GM18868 (cell line): ENCODE data around the gene RIN3.

ENCODE experiments used
- ATAC-seq: cut with Tn5 transposase; IDR thresholded peaks from one replicate; pipeline ENCODE4 v1.9.1; 2021; ENCODE audit warnings: mild to moderate bottlenecking, moderate library complexity; ENCODE audit not compliant: unreplicated experiment

Gene RIN3

DNA sequence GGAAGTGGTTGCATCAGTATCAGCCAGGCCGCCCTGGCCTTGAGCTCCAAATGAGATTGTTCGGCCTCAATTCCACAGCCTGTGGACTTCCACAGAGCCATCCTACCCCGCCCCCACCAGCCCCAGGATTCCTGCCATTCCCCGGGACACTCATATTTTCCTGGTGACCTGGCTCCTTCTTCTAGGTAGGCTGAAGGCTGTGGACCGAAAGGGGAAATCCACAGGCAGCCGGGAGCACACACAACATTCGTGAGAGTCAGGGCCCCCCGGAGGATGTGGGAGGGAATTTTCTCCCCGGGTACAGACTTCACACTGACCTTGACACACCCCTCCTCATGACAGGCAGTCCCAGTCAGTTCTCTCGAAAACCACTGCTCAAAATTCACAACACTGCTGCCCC, 39.9 kb downstream of the RIN3 start:
- ATAC-seq: no peak

DNA sequence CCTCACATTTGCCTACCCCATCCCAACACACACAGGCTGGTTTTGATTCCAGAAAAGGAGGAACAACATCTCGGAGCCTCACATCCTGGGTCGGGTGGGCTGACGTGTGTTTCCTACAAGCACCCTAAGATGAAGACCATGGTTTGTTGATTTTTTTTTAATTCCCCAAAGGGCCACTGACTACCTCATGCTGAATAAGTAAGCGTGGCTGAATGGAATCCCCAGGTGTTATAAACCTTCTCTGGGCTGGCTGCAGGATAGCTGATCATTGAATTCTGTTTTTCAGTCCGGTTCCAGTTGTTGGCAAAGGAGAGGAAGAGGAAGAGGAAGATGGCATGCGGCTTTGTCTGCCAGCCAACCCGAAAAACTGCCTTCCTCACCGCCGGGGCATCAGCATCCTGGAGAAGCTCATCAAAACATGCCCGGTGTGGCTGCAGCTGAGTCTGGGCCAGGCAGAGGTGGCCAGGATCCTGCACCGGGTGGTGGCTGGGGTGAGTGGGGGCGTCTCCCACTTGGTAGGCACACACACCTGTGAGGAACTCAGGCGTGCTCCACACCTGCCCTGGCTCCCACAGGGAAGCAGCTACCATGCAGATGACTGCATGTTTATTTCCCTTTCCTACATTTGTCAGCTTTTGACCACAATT, 42.0 kb downstream of the RIN3 start:
- no peak for ATAC-seq

DNA sequence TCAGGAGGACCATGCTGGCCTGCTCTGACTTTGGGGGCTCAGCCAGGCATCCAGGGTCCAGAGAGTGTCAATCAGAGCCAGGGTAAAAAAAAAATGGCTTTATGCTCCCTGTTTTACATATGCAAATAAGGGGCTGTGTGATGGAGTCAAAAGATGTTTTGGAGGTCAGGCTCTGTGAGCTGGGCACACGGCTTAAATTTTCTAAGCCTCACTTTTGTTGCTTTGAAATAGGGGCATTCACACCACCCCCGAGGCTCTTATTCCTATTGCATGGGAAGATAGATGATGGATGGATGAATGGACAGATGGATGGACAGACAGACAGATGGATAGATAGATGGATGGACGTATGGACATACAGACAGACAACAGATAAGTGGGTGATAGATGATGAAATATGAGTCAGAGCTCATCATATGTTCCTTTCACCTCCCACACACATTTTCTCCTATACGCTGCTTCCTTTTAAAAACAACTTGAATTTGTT, 42.7 kb downstream of the RIN3 start:
- no peak for ATAC-seq

DNA sequence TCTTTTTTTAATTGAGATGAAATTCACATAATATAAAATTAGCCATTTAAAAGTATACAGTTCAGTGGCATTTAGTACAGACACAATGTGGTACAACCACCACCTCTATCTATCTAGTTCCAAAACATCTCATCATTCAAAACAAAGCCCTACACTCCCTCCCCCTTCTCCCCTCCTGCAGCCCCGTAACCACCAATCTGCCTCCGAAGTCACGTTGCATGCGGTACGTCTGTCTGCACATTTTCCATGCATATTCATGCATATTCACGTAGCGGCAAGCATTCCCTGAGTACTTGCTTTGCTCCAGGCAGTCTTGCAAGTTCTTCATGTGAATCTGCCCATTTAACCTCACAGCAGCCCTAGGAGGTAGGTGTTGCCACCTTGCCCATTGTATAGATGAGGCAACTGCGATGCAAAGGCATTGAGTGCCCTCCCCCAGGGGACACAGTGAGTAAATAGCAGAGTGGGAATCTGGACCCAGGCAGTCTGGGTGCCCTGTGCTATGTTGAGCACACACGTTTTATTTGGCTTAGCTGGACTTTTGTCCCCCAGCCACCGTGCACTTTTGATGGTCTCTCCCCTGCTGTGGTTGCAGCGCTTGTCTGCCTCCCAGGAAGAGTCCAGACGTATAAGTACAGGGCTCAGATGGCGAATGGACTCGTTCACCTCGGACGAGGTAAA, 43.4 kb downstream of the RIN3 start:
- ATAC-seq: no peak

DNA sequence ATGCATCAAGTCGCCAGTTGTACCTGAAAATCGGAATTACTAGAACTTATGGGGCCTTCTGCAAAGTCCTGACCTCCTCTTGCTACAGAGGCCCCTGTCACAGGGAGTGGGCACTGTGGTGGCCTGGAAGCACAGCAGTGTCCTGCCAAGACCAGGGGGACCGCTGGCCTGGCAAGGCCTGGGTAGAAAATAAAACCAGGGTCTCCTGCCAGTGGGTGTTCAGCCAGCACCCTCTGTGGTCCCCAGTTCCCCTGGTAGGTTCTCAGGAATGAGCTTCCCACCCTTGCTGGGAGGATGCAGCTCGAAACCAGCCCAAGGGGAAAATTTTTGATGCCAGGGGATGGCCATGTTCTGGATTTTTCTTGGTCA, 43.9 kb downstream of the RIN3 start:
- no peak for ATAC-seq

DNA sequence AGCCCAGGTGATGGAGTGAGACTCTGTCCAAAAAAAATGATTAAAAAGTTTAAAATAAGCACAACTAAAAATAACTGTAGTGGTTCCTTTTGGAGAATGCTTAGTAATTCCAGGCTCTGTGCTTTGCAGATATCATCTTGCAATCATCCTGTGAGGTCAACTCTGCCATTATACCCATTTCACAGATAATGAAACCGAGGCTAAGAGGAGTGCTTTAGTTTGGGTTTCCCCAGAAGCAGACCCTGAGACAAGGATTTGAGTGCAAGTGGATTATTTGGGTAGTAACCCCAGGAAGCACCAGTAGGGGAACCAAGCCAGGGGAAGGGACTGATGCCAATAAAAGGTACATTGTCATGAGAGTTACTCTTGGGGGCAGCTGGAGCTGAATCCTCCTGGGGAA, 44.7 kb downstream of the RIN3 start:
- ATAC-seq: no peak

DNA sequence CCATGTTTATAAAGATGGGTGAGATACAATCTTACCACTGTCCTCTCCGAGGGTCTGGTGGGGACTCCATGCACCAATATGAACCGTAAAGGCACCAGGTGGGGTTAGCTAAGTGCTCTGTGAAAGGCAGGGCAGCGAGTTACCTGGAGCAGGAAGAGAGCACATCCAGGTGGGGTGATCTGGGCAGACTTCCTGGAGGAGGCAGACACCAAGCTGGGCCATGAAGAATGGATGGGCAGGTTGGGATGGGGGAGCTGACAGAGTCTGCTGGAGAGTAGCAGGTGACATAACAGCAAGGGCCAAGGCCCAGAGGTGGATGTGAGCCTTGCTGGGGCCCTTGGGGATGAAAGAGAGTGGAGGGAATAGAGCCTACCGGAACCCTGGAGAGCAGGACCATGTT, 45.9 kb downstream of the RIN3 start:
- ATAC-seq: no peak

DNA sequence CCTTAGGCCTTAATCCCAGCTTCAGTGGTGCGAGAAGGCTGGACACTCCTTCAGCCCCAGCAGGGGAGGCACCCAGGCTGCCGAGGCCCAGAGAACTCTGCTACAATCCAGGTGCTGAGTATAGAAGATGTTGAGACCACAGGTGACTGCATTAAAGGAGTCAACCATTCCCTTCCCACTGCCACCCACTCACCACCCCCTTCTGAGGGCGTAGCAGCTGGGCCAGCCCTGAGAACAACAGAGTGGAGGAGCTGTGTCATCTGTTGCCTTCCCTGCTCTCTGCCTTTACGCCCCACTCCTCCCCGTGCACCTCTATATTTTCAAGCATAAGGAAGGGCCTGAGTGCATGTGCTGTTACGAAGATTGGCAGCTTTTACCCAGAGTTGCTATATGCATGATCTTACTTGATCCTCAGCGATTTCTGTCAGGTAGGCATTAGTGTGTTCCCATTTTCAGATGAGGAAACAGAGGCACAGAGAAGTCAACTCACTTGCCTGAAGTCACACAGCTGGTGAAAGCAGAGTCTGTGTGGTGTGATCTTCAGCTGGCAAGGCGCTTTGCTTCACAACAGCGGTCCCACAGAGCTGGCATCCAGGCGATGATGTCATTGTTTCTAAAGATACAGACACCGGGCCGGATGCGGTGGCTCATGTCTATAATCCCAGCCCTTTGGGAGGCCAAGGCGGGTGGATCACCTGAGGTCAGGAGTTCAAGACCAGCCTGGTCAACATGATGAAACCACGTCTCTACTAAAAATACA, 46.7 kb downstream of the RIN3 start:
- no peak for ATAC-seq

DNA sequence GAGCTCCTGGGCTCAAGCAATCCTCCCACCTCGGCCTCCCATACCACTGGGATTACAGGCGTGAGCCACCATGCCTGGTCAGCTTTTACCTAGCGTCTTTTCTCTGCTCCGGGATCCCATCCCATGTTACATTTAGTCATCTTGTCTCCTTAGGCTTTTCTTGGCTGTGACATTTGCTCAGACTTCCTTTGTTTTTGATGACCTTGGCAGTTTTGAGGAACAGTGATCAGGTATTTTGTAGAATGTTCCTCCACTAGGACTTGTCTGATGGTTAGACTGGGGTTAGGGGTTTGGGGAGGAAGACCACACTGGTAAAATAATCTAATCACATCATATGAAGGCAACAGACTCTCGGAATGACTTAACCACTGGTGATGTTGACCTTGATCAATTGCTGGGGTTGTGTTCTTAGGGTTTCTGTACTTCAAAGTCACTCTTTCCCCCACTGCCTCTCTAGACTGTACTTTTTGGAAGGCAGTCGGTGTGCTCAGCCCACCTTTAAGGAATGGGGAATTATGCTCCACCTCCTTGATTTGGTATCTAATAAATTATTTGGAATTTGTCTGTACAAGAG, 48.4 kb downstream of the RIN3 start:
- no peak for ATAC-seq

DNA sequence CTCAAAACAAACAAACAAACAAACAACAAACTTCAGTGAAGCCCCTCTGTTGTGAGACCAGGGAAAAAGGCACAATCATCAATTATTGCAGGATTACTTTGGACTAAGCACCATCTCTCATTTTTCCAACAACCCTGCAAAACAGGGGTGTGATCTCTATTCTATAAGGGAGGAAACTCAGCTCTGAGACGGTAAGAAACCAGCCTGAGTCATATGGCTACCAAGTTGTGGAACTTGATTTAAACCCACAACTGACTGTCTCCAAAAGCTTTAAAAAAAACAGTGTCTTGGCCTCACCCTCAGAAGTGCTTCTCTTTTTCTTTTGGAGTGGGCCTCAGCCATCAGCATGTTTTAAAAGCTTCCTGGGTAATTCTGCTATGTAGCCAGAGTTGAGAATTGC, 49.8 kb downstream of the RIN3 start:
- peak; percentile 96 for ATAC-seq

DNA sequence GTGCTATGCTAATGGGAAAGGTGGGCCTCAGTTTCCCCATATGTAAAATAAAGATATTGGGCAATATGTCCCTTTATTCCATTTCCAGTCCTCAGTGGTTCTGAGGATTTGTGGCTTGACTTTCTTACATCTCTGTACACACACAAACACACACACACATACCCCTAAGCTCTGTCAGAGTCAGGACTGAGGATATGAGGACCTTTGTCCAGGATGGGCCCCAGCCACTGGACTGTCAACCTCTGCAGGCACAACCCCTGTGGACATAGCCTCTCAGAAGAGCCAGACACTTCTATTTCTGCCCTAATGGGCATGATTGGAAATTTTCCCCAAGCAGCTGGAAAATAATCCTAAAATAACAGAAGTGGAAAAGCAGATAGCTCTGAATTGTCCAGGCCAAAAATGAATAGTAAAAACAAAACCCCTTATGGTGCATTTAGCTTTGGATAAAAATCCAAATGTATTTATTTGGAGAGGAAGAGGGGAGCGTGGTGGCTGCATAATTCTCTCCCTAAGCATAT, 50.2 kb downstream of the RIN3 start:
- no peak for ATAC-seq

DNA sequence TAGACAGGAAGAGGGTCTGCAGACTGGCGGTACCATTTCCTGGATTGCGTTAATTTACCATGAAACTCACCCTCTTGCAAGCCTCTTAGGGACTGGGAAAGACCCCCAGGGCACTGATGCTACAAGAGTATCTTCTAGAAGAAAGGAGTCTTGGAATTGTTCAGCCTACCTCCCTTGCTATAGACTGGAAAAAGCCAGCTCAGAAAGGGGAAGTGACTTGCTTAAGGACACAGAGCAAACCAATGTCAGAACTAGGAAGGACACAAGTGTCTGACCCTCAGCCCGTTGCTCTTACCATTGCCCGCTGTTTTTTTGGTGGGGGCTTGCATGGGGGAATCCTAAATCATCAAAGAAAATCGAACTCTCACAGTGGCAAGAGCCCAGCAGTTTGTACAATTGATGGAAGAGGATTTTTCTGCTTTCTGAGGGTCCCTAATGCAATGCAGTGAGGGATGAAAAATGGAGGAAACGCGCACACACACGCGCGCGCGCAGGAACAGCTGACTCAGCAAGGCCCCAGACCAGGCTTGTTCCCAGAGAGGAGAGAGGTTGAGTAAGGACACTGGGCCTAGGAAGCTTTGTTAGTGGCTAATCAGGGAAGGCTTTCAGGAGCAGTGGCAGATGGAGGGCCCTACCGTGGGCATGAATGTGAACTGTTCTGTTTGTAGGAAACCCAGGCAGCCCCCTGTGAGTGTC, 50.9 kb downstream of the RIN3 start:
- ATAC-seq: no peak

DNA sequence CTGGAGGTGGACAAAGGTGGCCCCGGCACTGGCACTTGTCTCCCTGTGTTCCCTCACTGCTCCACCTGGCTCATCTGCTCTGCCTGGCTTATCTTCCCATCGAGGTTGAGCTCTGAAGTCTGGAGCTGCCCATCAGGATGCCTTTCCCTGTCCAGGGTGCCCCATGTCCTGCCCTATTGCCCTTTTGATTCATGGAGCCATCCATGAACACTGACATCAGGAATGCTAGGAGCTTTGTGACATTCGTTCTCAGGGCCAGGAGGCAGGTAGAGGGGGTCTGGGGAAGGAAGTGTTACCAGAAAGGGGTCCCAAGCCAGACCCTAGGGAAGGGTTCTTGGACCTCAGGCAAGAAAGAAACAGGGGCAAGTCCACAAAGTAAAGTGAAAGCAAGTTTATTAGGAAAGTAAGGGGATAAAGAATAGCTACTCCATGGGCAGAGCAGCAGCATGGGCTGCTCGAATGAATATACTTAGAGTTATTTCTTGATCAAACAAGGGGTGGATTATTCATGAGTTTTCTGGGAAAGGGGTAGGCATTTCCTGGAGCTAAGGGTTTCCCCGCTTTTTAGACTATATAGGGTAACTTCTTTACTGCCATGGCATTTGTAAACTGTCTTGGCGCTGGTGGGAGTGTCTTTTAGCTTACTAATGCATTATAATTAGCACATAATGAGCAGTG, 51.6 kb downstream of the RIN3 start:
- no peak for ATAC-seq

DNA sequence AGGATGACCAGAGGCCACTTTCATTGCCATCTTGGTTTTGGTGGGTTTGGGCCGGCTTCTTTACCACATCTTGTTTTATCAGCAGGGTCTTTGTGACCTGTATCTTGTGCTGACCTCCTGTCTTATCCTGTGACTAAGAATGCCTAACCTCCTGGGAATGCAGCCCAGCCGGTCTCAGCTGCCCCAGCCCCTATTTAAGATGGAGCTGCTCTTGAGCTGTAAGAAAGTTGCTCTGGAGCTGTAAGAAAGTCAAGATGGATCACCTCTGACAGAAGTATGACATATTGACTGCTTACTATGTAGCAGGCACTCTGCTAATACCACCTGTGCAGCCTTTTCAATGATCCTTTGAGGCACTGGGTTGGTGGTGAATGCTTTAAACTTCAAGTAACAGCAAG, 52.1 kb downstream of the RIN3 start:
- ATAC-seq: no peak

DNA sequence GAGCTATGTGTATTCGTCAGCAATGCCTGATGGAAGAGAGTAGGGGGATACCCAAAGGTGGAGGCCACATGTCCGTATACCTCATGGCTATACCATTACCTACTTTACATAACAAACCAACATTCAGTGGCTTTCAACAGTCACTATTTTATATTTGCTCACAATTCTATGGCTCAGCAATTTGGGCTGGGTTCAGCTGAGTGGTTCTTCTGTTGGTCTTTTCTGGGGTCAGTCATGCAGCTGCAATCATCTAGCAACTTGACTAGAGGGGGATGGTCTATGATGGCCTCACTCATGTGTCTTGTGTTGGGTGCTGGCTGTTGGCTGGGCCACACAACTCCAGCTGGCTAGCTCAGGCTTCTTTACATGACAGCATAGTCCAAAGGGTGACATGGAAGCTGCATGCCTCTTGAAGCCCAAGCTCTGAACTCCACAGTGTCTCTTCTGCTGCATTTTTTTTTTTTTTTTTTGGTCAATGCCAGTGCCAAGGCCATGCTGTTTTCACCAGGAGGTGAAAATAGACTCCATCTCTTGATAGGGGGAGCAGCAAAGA, 53.7 kb downstream of the RIN3 start:
- ATAC-seq: no peak

DNA sequence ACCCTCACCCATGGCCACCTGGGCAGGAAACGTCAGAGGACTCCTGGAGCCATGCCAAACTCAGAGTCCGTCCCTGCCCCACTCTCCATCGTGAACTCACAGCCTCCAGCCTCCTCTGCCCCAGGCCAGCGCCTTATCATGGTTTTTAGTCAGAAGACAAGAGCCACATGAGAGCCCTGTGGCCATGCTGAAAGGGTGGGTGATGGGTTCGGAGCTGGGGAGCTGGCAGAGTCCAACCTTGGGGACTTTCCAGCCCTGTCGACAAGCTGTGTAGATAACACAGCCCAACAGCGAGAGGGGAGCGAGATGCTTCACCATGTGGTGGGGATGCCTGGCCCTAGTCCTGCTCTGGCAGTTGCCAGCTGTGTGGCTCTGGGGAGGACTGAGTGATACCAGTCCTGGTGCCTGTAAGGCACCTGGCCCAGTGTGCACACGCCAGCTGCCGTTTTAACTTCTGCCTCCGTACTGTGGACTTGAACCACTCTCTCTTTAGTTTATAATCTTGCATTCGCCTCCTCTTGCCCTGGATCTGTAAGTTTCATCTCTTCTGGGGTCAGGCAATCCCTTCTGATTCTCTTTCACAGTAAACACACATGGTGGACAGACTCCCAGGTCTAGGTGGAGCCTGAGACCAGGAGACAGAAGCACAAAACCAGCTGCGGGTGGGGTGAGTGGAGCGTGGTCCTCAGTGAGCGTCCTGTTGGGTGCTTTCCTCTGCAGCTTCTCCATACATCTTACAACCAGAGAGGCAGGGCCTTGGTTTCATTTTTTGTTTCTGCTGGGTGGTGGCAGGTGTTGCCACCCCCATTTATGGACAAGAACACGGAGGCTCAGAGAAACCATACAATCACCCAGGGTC, 55.3 kb downstream of the RIN3 start:
- ATAC-seq: peak; percentile 77

DNA sequence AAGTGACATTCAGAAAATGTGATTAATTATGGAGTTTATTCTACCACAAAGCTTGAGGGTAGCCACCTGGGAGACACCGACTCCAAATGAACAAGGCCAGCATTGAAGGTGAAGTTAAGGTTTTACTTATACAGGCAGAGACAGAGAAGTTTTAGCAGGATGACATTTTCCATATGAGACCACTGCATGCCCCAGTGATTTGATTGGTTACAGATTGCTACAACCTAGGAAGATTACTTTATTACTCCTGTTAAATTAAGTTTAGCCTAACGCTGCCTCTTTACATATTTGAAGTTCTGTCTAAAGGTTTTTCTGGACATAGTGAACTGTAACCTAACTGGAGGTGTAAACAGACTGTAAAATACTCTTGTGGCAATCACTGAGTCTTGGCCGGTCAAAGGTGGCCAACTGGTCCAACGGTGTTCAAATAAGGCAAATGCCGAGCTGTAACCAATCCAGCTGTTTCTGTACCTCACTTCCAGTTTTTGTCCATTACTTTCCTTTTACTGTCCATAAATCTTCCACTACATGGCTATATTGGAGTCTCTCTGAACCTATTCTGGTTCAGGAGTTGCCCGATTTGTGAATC, 57.2 kb downstream of the RIN3 start:
- no peak for ATAC-seq

DNA sequence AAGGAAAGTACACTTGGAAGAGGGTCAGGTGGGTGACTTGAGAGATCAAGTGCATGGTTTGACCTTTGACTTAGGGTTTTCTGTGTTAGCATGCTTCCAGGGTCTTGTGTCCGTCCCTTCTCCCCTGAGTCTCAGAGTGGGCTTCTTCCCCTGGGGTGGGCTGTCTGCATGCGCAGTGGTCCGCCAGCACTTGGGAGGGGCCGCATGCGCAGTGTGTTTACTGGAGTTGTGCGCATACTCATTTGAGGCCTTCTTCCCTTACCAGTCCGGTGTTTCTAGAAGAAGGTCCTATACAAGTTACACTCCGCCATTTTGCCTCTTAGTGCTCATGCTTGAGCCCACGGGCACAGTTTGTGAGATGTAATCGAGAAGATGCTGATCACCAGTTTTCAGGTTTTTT, 58.5 kb downstream of the RIN3 start:
- no peak for ATAC-seq
